OCI-LY7 (cell line): ENCODE data around the gene SHISA4. TPM values are rescaled to one million over a fixed set of nuclear protein-coding genes. Genes with fewer than 3 reads are reported as not detected.

Experiments
- BruUV-seq: library from RNA; stranded (reverse); fragments of 400-500 nt; replicated peaks from 2 replicates; lab custom pipeline; 2021; lab: Mats Ljungman, UMichigan
- CTCF ChIA-PET: fragments of 300-600 bp; sonication (Branson Sonifier 250); formaldehyde crosslinking; loops from one replicate; lab custom pipeline; 2022; ENCODE audit warnings: antibody characterized with exemption; ENCODE audit not compliant: unreplicated experiment; lab: Charles Lee
- POLR2A ChIA-PET: fragments of 300-600 bp; sonication (Branson Sonifier 250); formaldehyde crosslinking; loops from one replicate; lab custom pipeline; 2022; ENCODE audit warnings: antibody characterized with exemption; lab: Charles Lee
- DNase-seq: peaks from one replicate; pipeline ENCODE4 v3.0.0-alpha.2; 2015; ENCODE audit warnings: low spot score
- H2AFZ ChIP-seq: fragments of 200-600 bp; sonication (generic), shearing (Covaris generic); 2 replicates; pipeline ENCODE4 v1.6.1; 2014; ENCODE audit warnings: mild to moderate bottlenecking, antibody characterized with exemption, low read length, moderate library complexity
- H3K27ac ChIP-seq: fragments of 200-600 bp; sonication (generic); 2 replicates; pipeline ENCODE4 v1.5.1; 2014; ENCODE audit warnings: mixed run types, low read depth, mild to moderate bottlenecking, moderate library complexity, low read length, inconsistent platforms; ENCODE audit not compliant: poor library complexity, severe bottlenecking
- H3K36me3 ChIP-seq: fragments of 200-600 bp; sonication (generic); 2 replicates; pipeline ENCODE4 v1.6.1; 2014; ENCODE audit warnings: mild to moderate bottlenecking, antibody characterized with exemption, low read length, moderate library complexity, mixed read lengths; ENCODE audit not compliant: insufficient read depth
- H3K4me1 ChIP-seq: fragments of 200-600 bp; sonication (generic); 2 replicates; pipeline ENCODE4 v1.5.1; 2014; ENCODE audit warnings: mild to moderate bottlenecking, low read length; ENCODE audit not compliant: insufficient read depth, poor library complexity, severe bottlenecking
- H3K4me2 ChIP-seq: fragments of 200-600 bp; sonication (generic); 2 replicates; pipeline ENCODE4 v1.6.1; 2014; ENCODE audit warnings: mild to moderate bottlenecking, low read length
- H3K4me3 ChIP-seq: fragments of 200-600 bp; sonication (generic); 2 replicates; pipeline ENCODE4 v1.5.1; 2014; ENCODE audit warnings: mild to moderate bottlenecking, low read depth, low read length; ENCODE audit not compliant: poor library complexity, severe bottlenecking
- H3K79me2 ChIP-seq: fragments of 200-600 bp; sonication (generic); 2 replicates; pipeline ENCODE4 v1.6.1; 2016; ENCODE audit warnings: low read depth, mild to moderate bottlenecking, low read length, moderate library complexity, mixed read lengths; ENCODE audit not compliant: insufficient read depth
- H3K9me2 ChIP-seq: fragments of 200-600 bp; sonication (generic); 2 replicates; pipeline ENCODE4 v1.6.1; 2016; ENCODE audit warnings: mild to moderate bottlenecking, low read length, mixed read lengths; ENCODE audit not compliant: insufficient read depth
- H3K9me3 ChIP-seq: fragments of 200-600 bp; sonication (generic); 2 replicates; pipeline ENCODE4 v1.6.1; 2014; ENCODE audit warnings: mild to moderate bottlenecking, mixed run types, low read length, mixed read lengths
- H4K20me1 ChIP-seq: fragments of 200-600 bp; sonication (generic); 2 replicates; pipeline ENCODE4 v1.6.1; 2014; ENCODE audit warnings: mild to moderate bottlenecking, antibody characterized with exemption, low read length, moderate library complexity, mixed read lengths; ENCODE audit not compliant: insufficient read depth
- CTCF ChIP-seq: fragments of 200-600 bp; sonication (generic); conservative IDR thresholded peaks from 2 replicates; pipeline ENCODE4 v1.5.1; 2014; ENCODE audit warnings: mild to moderate bottlenecking, antibody characterized with exemption, low read length, moderate library complexity, mixed read lengths
- EZH2phosphoT487 ChIP-seq: fragments of 200-600 bp; sonication (generic); IDR thresholded peaks from 2 replicates; pipeline ENCODE4 v1.6.1; 2018; ENCODE audit warnings: low read depth, borderline replicate concordance, mild to moderate bottlenecking, mixed run types, antibody characterized with exemption, low read length, moderate library complexity, mixed read lengths
- intact Hi-C: fragments of 100-400 bp; cut with micrococcal nuclease; formaldehyde crosslinking; loops from one replicate; pipeline ENCODE4 v1.10.0; 2022; ENCODE audit not compliant: unreplicated experiment
- total RNA-seq, 2 experiments: library from RNA; depleted of rRNA in 1 of 2; stranded (reverse); fragments of >200 nt in 1 of 2; shearing (Covaris generic) in 1 of 2; gene quantifications; 2 replicates each; pipeline ENCODE4 v1.2.3, GENCODE V29; 2014 to 2022

SHISA4 gene
- total RNA-seq, 2 experiments from 2014 or later = not detected

- CTCF ChIA-PET = interaction anchor here (0.5 to 1.7 kb wide), 4 partner anchors 18 to 155 kb away, joined by 3 to 6 read pairs (median 3); no protein-coding TSS in a partner anchor
- peaks cover 64% of the 10 kb centered on the region for H3K36me3 ChIP-seq
- H3K79me2 ChIP-seq = no peaks in the 10 kb centered on the region
- no peaks in the 10 kb centered on the region for H3K9me2 ChIP-seq
- POLR2A ChIA-PET = interaction anchor here (0.5 kb wide), 1 partner anchor 92 kb away, joined by 4 read pairs; no protein-coding TSS in a partner anchor
- no peak overlapping the region for H2AFZ ChIP-seq
- peak; percentile 49 for DNase-seq
- H3K27ac ChIP-seq = no peak overlapping the region
- H4K20me1 ChIP-seq = no peaks in the 10 kb centered on the region
- no peak overlapping the region for H3K4me2 ChIP-seq
- no peaks in the 10 kb centered on the region for H3K4me1 ChIP-seq
- TF ChIP-seq CTCF (peak; percentile 78), EZH2phosphoT487 (no peak)
- intact Hi-C loops = loop anchor here (5.0 kb wide), 1 partner anchor 94 kb away; no protein-coding TSS in a partner anchor
- H3K4me3 ChIP-seq = no peak overlapping the region
- H3K9me3 ChIP-seq = no peaks in the 10 kb centered on the region
- no TSS peak for BruUV-seq
These were observed 10.8 kb upstream of the SHISA4 start for GRCh38 chr1:201877877-201878401.

- Histone ChIP-seq H2AFZ (no peak overlapping the region), H3K4me2 (no peak overlapping the region), H3K27ac (no peak overlapping the region), H4K20me1 (no peaks in the 10 kb centered on the region), H3K9me2 (no peaks in the 10 kb centered on the region), H3K4me3 (no peak overlapping the region), H3K9me3 (no peaks in the 10 kb centered on the region), H3K79me2 (no peaks in the 10 kb centered on the region), H3K4me1 (no peaks in the 10 kb centered on the region), H3K36me3 (peaks cover 36% of the 10 kb centered on the region)
- no peak for DNase-seq
- POLR2A ChIA-PET = interaction anchor here (0.6 to 1.9 kb wide), 5 partner anchors 13 to 186 kb away, joined by 3 to 5 read pairs (median 4); partner anchors contain the start of gene TIMM17A
- intact Hi-C loops = no loop called here
- no peak for TF ChIP-seq CTCF
- no peak for TF ChIP-seq EZH2phosphoT487
- CTCF ChIA-PET = interaction anchor here (0.8 kb wide), 1 partner anchor 14 kb away, joined by 4 read pairs; no protein-coding TSS in a partner anchor
- no TSS peak for BruUV-seq
These were observed 7.6 kb upstream of the SHISA4 start for GRCh38 chr1:201880928-201881571.
